Measurements from ENCODE around the gene GREM1.

GREM1 gene

GRCh38 chr15:32670623-32671022 lies 47.2 kb upstream of the GREM1 start:
- H3K4me3 ChIP-seq (ENCODE audit: low read length): no peak overlapping the region
- H2AFZ ChIP-seq (ENCODE audit: low read length): no peak overlapping the region
- no peaks in the 10 kb centered on the region for H3K9me2 ChIP-seq (replicated peaks; ENCODE audit: insufficient read depth, low read length)
- H3K4me1 ChIP-seq (ENCODE audit: low read length): no peaks in the 10 kb centered on the region
- no peaks in the 10 kb centered on the region for H3K36me3 ChIP-seq (replicated peaks; ENCODE audit: insufficient read depth, low read length)
- H3K9me3 ChIP-seq (replicated peaks; ENCODE audit: insufficient read depth, low read length): no peaks in the 10 kb centered on the region
- no peaks in the 10 kb centered on the region for H3K27me3 ChIP-seq (replicated peaks; ENCODE audit: insufficient read depth, low read length)
- H3K79me2 ChIP-seq (ENCODE audit: low read length): no peaks in the 10 kb centered on the region
- DNase-seq: no peak
- no peak overlapping the region for H3K9ac ChIP-seq (ENCODE audit: low read length)
- no peak overlapping the region for H3K27ac ChIP-seq (ENCODE audit: low read length)
- no peak overlapping the region for H3K4me2 ChIP-seq (ENCODE audit: low read depth, low read length)
- no peaks in the 10 kb centered on the region for H3F3A ChIP-seq (ENCODE audit: insufficient read depth, low read length)
- no peaks in the 10 kb centered on the region for H4K20me1 ChIP-seq (ENCODE audit: insufficient read depth, low read length)
- TF ChIP-seq CTCF (IDR thresholded peaks at IDR 0.05; ENCODE audit: low read length): no peak
- TF ChIP-seq EZH2 (optimal IDR thresholded peaks at IDR 0.05; ENCODE audit: low read depth, low read length): no peak
- TF ChIP-seq EZH2phosphoT487 (IDR thresholded peaks at IDR 0.05; ENCODE audit: low read length): no peak

GRCh38 chr15:32671339-32672325 lies 46.2 kb upstream of the GREM1 start:
- H3K79me2 ChIP-seq (ENCODE audit: low read length): no peaks in the 10 kb centered on the region
- H3K4me2 ChIP-seq (ENCODE audit: low read depth, low read length): no peak overlapping the region
- no peak overlapping the region for H3K4me3 ChIP-seq (ENCODE audit: low read length)
- no peaks in the 10 kb centered on the region for H3K27me3 ChIP-seq (replicated peaks; ENCODE audit: insufficient read depth, low read length)
- DNase-seq: no peak
- no peaks in the 10 kb centered on the region for H3K4me1 ChIP-seq (ENCODE audit: low read length)
- H3K9me2 ChIP-seq (replicated peaks; ENCODE audit: insufficient read depth, low read length): no peaks in the 10 kb centered on the region
- no peaks in the 10 kb centered on the region for H4K20me1 ChIP-seq (ENCODE audit: insufficient read depth, low read length)
- no peaks in the 10 kb centered on the region for H3K9me3 ChIP-seq (replicated peaks; ENCODE audit: insufficient read depth, low read length)
- H3K9ac ChIP-seq (ENCODE audit: low read length): no peak overlapping the region
- no peaks in the 10 kb centered on the region for H3K36me3 ChIP-seq (replicated peaks; ENCODE audit: insufficient read depth, low read length)
- TF ChIP-seq CTCF (IDR thresholded peaks at IDR 0.05; ENCODE audit: low read length): no peak
- TF ChIP-seq EZH2 (optimal IDR thresholded peaks at IDR 0.05; ENCODE audit: low read depth, low read length): no peak
- no peak for TF ChIP-seq EZH2phosphoT487 (IDR thresholded peaks at IDR 0.05; ENCODE audit: low read length)
- no peaks in the 10 kb centered on the region for H3F3A ChIP-seq (ENCODE audit: insufficient read depth, low read length)
- no peak overlapping the region for H3K27ac ChIP-seq (ENCODE audit: low read length)
- no peak overlapping the region for H2AFZ ChIP-seq (ENCODE audit: low read length)

- Histone ChIP-seq H3K79me2 (ENCODE audit: low read length) (no peaks in the 10 kb centered on the region), H3K9me2 (replicated peaks; ENCODE audit: insufficient read depth, low read length) (no peaks in the 10 kb centered on the region), H3K36me3 (replicated peaks; ENCODE audit: insufficient read depth, low read length) (no peaks in the 10 kb centered on the region), H4K20me1 (ENCODE audit: insufficient read depth, low read length) (no peaks in the 10 kb centered on the region), H3K27ac (ENCODE audit: low read length) (no peak overlapping the region), H3K4me1 (ENCODE audit: low read length) (no peaks in the 10 kb centered on the region), H2AFZ (ENCODE audit: low read length) (no peak overlapping the region), H3K9me3 (replicated peaks; ENCODE audit: insufficient read depth, low read length) (no peaks in the 10 kb centered on the region), H3F3A (ENCODE audit: insufficient read depth, low read length) (no peaks in the 10 kb centered on the region), H3K9ac (ENCODE audit: low read length) (no peak overlapping the region), H3K4me3 (ENCODE audit: low read length) (no peak overlapping the region), H3K4me2 (ENCODE audit: low read depth, low read length) (no peak overlapping the region), H3K27me3 (replicated peaks; ENCODE audit: insufficient read depth, low read length) (no peaks in the 10 kb centered on the region)
- DNase-seq: no peak
- TF ChIP-seq EZH2 (optimal IDR thresholded peaks at IDR 0.05; ENCODE audit: low read depth, low read length) (no peak), EZH2phosphoT487 (IDR thresholded peaks at IDR 0.05; ENCODE audit: low read length) (no peak), CTCF (IDR thresholded peaks at IDR 0.05; ENCODE audit: low read length) (no peak)
These were observed 43.1 kb upstream of the GREM1 start for GRCh38 chr15:32674681-32675080.
